Activated CD8-positive, alpha-beta memory T cell treated with anti-CD3 and anti-CD28 coated beads for 24 hours (primary cell): ENCODE measurements around the gene C9orf85.
A peak's percentile ranks its signal among the peaks of the same experiment; 100 is the strongest.

Experiments
- DNase-seq: peaks from one replicate; pipeline ENCODE4 v3.0.0-alpha.2; 2020

C9orf85 gene

GRCh38 chr9:71908825-71909224, 2.6 kb upstream of the C9orf85 start:
- DNase-seq, result no peak

DNA sequence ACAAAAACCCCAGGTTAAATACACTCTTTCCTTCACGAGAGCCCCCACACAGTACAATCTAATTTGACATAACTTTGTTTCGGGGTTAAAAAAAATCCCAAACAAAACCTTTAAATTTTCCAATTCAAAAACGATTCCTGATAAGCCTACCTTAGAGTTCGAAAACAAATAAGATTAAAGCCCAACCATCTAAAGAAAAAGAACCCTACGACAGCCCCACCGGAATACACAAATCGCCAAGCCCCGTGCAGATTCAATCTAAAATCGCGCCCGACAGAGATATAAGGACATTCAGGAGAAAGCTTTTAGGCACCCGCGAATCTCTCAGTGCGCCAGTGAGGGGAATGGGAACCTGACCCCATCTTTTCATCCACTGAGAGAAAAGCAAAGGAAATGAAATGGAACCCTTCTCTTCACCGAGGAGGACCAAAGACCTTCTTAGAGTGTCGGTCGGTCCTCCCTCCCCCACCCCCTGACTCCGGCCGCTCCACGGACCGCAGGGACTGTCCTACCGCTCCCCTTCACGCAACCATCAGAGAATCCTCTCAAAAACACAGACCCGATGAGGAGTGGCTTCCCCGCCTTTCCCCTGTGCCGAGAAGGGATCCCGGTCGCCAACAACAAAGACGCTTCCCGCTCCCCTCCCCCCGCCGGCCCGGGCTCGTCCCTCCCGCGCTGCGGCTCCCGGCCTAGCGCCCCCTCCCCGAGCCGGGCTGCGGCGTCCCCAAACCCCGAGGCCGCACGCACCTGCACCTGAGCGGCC, 1.4 kb upstream of the C9orf85 start:
- peak; percentile 73 for DNase-seq

DNA sequence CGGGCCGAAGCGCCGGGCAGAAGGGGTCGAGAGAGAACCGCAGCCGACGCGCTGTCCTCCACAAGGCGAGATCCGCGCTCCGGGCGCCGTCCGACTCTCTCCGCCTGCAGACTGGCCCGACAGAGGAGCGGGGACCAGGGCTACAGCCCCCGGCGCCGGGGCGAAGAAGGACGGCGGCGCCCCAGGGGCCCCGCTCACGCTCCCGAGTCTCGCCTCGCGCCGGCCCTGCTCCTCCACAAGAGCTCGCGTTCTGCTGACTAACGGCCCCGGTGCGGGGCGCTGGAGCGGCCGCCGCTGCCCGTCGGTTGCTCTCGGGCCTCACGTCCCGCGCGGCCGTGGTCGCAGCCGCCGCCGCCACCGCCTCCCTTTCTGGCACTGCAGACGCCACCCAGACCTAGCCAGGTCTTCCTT, 784 bp upstream of the C9orf85 start:
- no peak for DNase-seq

DNA sequence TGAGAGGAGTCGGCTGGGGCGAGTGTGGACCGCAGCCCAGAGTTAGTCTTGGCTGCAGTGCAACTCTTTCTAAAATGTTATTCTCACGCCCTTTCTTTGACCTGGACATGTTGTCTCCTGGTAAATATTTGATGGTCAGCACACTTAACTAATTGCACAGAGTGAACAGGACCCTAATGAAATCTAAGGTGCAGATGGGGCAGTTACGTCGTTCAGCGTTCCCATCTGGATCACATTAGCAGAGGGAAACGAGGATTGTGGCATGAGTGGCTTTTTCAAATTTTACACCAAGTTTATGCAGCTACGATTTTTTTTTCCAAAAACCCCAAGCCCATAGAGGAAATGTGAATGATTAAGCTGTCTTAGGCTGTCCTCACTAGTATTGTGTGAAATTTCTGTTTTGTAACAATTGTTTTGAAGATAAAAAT, 483 bp downstream of the C9orf85 start:
- no peak for DNase-seq

GRCh38 chr9:71915495-71915894, 4.1 kb downstream of the C9orf85 start:
- DNase-seq, result no peak

DNA sequence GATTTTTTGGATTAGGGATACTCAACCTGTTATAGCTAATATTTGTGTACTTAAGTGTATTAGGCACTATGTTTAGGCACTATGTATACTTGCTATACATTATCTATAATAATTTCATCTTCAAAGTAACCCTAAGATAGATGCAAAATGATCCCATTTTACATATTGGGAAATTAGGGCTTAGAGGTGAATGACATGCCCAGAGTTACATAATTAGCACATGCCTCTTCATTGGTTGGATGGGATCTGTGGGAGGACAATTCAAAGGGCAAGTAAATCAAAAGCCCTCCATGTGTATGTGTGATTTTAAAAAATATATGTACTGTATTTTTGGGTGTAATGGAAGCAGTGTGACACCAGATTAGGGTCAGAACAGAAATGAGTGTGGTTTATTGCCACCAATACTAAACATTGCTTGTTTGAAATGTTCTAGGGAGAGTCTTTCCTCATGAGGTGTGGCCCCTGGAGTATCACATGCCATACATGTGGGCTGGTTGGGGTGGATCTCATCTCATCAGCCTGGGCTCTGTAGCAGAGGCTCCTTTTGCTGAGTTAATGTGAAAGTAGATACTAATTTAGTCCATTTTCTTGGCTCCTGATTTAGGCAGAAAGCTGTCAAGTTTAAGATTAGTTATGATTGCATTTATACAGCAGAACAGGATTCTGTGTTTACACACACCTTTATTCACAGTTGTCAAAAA, 5.5 kb downstream of the C9orf85 start:
- DNase-seq, result no peak

DNA sequence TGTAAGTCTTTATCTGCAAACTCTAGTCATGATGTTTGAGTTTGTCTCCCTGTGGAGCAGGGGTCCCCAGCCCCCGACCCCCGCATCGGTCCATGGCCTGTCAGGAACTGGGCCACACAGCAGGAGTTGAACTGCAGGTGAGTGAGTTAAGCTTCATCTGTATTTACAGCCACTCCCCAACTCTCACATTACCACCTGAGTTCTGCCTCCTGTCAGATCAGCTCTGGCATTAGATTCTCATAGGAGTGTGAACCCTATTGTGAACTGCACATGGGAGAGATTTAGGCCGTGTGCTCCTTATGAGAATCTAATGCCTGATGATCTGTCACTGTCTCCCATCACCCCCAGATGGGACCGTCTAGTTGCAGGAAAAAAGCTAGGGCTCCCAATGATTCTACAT, 7.0 kb downstream of the C9orf85 start:
- no peak for DNase-seq

- no peak for DNase-seq
Measured at GRCh38 chr9:71920456-71921189, 9.2 kb downstream of the C9orf85 start.

DNA sequence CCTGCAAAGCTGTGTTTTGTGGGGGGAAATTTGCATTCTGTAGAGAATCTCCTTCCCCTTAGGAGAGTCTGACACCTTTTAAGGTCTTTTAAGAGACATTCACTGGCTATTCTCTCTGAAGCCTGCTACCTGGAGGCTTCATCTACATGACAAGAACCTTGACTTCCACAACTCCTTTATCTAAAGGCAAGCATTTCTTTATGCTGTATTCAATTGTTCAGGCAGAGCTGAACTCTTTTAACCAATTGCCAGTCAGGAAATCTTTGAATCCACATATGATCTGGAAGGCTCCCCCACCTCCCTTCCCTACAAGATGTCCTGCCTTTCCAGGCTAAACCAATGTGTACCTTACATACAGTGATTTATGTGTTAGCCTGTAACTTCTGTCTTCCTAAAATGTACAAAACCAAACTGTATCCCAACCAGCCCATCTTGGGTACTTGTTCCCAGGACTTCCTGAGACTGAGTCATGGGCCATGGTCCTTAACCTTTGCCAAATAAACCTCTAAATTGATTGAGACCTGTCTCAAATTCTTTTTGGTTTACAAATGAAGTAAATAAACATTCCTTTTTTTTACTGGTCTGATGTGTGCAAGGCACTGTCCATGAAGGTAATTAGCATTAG, 9.9 kb downstream of the C9orf85 start:
- DNase-seq, result no peak

DNA sequence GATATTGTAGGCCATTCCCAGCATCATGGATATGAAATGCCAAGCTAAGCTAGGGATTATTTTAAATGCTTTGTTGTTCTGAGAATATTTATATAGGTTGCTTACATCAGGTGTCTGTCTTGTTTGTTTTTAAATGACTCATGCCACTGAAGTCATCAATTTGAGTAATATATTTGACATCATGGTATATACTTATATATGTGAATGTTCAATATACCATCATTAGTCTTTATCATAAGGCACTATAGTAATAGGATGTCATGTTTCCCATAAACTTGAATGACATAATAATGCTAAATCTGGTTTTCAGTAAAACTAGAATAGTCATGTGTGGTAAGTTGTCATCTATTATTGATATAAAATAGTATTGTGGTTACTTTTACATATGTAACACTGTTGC, 13.1 kb downstream of the C9orf85 start:
- DNase-seq, result no peak

DNA sequence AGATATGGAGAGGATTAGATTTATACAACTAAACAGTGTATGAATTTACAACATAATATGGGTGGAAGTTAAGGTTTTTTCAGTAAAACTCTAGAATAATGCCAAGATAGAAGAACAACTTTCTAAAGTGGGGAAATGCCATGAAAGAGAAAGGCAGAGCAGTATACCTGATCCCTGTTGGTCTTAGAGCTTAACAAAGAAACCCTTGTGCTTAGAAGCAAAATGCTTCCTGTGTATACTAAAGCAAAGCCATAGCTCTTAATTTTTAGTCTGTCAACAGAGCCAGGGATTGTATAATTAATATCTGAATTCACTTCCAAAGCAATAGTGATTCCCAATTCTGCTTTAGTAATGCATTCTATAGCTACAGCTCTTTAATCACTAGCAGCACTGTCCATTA, 14.4 kb downstream of the C9orf85 start:
- DNase-seq, result no peak

DNA sequence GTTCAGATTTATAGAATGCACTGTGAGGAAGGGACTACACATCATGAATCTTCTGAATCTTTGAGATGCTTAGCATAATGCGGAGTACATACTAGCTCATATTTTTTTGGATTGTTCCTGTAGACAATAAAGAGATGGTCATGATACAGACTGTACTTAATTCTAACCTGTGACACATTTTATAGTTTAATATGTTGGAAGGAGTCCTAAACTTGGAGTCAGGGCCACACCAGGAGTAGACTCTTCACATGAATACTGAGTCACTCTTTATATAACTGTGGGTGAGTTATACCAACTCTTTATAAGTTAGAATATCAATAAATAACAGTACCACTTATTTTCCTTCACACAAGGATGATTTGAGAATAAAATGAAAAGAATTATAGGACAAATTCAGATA, 16.9 kb downstream of the C9orf85 start:
- DNase-seq, result no peak

GRCh38 chr9:71928806-71929205, 17.4 kb downstream of the C9orf85 start:
- DNase-seq, result no peak

DNA sequence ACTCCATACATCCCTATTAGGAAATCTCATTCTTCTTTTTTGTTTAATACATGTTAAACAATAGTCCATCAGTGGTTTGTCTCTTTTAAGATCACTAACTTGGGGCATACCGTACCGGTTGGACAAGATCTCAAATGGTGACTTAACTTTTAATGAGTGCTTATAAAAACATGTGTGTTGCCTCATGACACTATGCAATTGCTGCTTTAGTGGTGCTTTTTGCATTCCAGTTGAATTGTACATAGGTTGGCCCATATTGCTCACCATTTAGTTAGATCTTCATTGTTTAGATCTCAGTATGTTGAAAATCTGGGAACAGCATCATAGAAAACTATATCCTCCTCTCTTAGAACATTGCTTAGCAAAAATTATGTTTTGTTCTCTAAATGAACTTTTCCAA, 17.8 kb downstream of the C9orf85 start:
- no peak for DNase-seq

DNA sequence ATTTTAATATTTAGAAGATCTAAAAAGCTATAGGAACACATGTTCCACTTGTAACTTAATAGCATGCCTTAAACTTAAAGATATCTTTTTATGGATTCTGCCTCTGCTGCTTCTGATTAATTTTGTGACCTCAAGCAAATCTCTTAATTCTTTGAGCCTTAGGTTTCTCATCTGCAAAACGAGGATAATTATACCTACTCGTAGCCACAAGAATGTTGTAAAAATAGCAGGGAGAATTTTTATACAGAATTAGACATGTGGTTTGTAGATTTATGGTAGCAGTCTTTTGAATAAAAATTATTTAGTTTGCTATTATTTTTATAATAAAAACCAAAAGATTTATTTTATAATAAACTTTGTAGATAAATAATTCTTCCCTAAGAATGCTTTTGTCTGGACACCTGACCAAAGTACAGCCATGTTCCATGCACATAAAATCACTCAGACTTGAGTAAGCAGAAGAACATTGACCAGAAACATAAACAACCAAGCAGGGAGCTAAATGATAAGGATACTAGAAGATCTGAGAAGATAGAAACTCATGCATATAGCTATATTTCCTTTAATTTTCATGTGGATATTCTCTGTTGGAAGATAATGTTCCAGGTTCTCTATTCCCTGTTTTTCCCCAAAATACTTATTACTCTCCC, 18.5 kb downstream of the C9orf85 start:
- no peak for DNase-seq

DNA sequence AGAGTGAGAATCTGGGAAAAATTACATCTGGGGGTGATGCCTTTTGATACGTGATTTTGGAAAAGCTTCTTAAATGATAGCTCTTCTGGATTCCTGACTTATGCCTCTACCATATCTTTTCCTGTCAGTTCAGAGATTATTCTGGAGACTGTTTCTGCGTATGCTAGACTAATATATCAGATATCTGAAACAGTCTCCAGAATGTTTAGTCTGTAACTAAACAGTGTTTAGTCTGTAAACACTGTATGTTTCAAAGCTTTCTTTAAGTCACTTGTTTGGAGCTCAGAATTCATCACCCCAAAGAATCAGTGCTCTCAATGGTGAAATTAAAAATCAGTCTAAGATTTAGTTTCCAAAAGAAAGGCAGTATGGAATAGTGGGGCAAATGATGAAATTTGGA, 19.7 kb downstream of the C9orf85 start:
- no peak for DNase-seq

DNA sequence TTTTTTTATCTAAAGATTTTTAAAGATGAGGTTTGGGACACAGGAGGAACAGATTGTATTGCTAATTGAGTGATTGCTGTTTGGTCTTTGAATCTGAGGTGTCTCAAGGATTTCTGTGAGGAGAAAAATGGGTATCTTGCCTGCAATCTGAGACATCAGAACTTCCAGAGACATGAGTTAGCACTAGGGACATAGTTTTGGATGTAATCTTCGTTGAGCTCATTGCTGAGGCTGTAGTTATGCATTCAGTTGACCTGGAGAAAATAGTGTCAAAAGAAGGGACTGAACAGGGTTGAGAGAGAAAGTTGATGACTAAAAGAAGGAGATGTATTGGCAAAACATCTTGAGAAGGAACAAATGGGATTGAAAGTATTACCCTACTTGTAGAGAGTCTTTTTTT, 24.6 kb downstream of the C9orf85 start:
- no peak for DNase-seq

- DNase-seq, result no peak
Measured at GRCh38 chr9:71937070-71937625, 25.7 kb downstream of the C9orf85 start.

DNA sequence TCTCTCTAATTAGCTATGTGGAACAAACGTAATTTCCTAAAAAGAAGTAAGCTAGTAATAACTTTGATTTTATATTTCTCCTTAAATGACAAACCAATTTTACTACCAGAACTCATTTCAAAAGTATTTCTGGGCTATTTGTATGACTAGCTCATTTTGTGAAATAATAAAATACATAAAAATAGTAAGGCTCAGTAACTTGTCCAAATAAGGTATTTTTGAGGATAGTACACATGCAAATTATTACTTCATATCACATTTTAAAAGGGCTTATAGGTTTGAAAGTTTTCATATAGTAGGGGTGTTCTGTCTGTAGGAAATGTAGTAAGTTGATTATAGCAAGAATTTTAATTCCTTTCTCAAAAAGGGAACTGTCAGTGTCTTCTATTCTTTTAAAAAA, 26.5 kb downstream of the C9orf85 start:
- no peak for DNase-seq

GRCh38 chr9:71941060-71941568, 29.7 kb downstream of the C9orf85 start:
- DNase-seq, result no peak

GRCh38 chr9:71941998-71942567, 30.6 kb downstream of the C9orf85 start:
- no peak for DNase-seq
